ENCODE results near the gene AREG.

The AREG gene

DNA sequence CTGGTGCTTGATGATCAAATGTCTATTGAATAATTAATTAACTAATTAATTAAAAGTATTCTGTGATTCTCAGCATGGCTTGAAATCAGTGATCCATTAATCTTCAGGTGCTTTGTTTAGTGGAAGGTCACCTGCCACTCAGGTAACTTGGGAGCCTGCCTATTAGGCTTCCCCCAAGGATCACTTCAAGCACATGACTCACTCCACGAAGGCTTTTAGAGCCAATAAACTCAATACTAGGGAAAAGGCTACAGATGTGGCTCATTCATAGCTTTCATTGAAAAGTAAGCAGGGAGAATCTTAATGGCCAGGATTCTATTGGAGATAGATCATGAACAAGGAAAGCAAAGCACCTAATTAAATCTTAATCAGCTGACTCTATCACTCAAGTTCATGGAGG, 21.3 kb downstream of the AREG start:
- DNase-seq, result no peak

GRCh38 chr4:74471264-74471663, 26.3 kb downstream of the AREG start:
- DNase-seq, result no peak

DNA sequence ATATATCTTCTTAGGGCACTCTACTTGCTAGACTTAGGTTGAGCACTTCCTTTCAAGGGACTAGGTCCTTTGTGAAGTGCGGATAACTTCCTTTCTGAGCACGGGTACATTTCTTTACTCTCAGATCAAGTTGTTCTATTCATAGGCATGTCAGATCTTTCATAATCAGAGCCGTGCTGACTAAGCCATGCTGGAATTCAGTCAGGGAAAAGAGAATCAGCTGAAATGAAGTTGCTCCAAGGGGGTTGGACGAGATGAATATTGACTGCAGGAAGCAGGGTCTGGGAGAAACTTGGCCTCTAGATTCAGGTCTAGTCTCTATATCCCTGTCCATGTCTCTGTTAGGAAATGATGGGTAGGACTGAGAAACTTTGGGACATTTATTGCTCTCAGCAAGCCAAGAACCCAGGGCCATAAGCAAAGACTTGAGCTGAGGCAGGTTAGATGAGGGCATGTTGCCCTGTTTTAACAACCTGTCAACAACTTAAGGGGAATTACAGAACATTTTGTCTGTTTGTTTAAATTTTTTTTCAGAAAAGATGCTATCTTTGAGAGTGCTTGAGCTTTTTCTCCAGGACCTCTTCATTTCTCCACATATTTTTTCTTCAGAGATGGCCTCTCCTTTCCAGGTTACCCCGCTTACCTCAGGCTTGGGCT, 28.3 kb downstream of the AREG start:
- DNase-seq, result no peak

- DNase-seq, result no peak
These were observed 29.6 kb downstream of the AREG start for GRCh38 chr4:74474345-74475090.

DNA sequence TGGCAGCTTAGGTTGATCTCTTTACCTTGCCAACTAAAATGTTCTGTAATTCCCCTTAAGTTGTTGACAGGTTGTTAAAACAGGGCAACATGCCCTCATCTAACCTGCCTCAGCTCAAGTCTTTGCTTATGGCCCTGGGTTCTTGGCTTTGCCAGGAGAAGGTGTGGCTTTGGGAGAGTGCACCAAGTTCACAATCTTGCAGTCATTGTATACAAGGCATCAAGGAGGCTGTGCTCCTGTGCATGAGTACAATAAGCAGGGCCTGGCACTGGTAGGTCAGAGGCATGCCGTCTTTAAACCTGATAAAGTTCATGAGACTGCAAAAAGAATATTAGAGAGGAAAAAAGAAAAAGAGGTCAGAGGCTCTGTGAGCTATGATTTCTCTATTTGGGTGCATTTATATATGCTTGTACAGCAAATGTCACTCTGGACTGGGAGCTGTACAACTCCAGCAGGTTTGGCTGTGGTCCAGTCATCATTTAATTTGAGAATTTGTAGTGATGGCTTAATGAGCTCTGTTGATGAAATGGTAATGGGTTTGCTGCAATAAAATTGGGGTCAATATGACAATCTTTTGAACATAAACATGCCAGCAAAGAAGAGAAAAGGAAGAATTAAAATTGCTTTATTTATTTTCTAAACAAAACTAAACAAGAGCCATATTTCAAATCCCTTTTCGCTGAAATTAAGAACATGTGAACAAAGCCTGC, 30.3 kb downstream of the AREG start:
- DNase-seq, result no peak

GRCh38 chr4:74475946-74476345, 31.0 kb downstream of the AREG start:
- DNase-seq, result no peak

DNA sequence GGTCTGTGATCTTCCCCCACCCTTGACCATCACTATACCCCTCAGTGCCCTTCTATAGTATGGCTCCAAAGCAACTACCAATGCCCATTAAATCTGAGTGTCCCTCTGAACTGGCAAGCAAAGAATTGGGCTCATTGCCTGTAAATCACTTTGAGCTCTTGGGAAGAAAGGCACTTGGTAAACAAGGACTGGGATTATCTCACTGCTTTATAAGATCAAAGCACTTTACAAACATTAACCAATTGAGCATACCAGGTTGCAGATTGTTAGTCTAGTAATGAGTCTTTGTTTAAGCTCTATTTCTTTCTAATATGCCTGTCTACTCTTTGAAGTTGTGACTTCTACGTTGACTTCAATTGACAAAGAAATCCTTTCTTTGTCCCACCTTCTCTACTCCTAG, 34.1 kb downstream of the AREG start:
- no peak for DNase-seq

DNA sequence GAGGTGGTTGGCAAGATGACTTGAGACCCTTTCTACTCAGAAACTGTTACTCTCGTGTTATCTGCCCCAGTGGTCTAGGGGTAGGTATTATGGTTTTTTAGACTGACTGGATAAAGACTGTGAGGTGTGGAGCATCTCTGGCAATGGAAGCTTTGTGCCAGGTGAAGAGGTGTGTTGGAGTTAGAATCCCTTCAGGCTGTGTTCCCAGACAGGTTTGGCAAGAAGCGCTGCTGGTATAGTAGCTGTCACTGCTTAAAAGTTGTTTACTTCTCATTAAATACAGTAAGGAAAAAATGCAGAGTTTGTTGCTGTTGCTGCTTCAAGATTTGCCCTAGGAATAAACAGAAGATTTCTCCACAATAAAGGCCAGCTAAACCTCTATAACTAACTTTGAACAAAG, 35.3 kb downstream of the AREG start:
- no peak for DNase-seq

DNA sequence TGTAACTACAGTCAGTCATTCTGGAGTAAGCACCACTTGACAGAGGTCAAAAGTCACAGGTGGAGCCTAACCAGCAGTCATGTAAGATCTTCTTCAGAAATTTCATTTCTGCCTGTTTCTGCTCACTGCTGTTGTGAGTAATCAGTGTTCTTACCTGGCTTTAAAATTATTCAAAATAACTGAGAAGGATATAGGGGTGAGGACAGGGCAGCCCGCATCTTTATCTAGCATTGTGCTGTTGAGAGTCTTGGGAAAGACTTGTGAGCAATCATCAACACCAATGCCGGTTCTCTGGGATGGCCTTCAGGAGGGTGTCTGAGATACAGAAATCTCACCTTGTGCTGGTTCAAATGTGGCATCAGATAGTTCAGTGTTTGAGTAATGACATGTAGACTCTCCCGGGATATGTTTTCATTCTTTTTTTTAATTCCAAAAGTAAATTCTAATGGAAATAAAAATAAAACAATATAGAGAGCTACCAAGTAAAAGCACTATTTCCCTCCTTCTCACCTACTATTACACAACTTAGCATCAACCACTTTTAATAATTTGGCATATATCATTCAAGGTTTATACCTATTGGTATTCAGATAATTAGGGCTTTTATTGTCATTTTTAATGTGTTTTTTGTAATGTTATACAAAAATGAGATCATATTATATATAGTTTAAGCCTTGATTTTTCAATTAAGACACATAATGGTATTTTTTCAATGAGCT, 37.1 kb downstream of the AREG start:
- DNase-seq, result no peak

DNA sequence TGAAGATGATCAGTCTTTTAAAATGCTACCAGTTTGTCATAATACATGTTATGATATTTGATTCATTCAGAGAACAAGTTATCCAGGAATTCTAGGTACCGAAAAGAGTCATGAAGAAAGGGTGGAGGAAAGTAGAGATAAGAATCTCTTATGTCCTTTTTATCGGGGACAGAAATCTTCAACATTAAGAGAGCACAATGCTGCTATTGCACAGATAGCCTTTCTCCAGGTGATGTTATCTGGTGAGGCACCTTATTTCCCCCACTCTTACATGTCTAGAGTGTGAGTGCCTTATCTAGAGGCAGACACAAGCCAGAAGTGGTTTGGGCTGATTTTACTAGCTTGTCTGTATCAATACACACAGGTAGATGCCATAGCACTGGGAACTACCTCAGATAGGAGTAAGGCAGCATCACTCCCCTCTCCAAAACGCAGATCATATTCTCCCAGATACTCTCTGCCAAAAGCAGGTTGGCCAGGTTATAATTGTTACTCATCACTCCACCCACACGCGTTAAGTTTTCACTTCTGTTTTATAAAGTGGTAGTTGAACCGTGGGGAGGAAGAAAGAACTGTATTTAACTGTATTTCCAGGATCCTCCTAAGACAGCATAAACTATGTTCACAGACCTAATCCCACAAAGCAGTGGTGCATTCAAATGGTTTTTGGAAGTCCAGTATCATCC, 38.4 kb downstream of the AREG start:
- no peak for DNase-seq

GRCh38 chr4:74486905-74487304, 42.0 kb downstream of the AREG start:
- DNase-seq, result no peak

DNA sequence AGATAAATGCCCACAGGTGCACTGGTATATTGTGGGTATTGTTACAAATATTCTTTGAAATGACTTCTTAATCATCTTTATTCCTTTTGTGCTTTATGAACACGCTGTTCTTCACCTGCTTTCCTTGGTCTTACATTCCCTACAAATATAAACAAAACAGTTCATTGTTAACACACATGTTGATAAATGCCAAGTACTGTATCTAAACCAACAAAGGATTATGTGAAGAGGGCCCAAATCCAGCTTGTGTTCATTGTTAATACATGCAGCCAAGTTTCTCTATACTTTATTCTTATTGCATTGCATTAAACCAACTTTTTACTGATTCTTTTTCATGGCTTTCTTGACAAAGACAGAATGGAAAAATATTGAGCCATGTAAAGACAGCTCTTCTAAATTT, 42.8 kb downstream of the AREG start:
- DNase-seq, result no peak

DNA sequence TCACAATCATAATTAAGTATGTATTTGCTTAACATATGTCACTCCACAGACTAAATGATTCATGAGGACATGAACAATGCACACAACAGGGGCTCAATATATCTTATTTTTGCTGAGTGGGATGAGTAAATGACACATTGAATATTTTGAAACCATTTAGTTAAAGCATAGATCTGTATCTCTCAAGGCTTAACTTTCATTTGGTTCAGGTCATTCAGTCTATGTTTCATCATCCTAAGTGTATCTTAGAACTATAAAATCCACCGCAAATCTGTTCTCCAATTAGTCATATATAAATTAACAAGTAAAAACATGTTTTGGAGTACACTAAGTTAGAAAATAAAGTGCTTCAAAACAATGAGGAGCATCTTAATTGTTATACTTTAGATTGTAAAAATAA, 45.8 kb downstream of the AREG start:
- DNase-seq, result no peak

- DNase-seq, result no peak
These were observed 55.2 kb downstream of the AREG start for GRCh38 chr4:74499986-74500781.

- DNase-seq, result no peak
These were observed 56.6 kb downstream of the AREG start for GRCh38 chr4:74501579-74501978.

DNA sequence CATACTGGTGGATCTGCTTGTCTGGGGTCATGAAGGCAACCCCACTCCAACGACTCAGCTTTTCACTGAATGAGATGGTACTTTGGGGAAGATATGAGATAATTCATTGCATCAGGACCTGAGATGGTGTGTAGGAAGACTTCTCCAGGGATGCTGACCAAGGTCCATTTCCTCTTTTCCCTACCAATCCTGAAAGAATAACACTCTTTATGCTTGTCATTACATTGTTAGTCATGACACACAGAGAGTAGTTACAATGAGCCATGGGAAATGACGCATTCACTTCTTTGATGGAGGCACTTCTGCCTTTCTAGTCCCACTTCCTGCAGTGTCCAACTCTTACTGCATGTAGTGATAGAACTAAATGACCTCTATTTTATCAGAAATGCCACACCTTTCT, 58.6 kb downstream of the AREG start:
- DNase-seq, result no peak

GRCh38 chr4:74504212-74504611, 59.3 kb downstream of the AREG start:
- no peak for DNase-seq

Measured in NCI-H187 treated with DMSO at 0.1 percent for 48 hours (cell line).